DOHH2 (cell line): Measurements from ENCODE around the gene SOX30.

ENCODE experiments used
- H3F3A ChIP-seq: fragments of 200-600 bp; sonication (generic), shearing (Covaris generic); 2 replicates; pipeline ENCODE4 v1.6.0; 2016; ENCODE audit warnings: antibody characterized with exemption, mild to moderate bottlenecking; ENCODE audit not compliant: control insufficient read depth, insufficient read depth
- H3K27ac ChIP-seq: fragments of 200-600 bp; sonication (generic); 2 replicates; pipeline ENCODE4 v1.5.1; 2014; ENCODE audit warnings: low read depth, mild to moderate bottlenecking, low read length, moderate library complexity
- H3K27me3 ChIP-seq: fragments of 200-600 bp; sonication (generic); 2 replicates; pipeline ENCODE4 v1.6.1; 2014; ENCODE audit warnings: mild to moderate bottlenecking, low read length, mixed read lengths; ENCODE audit not compliant: control insufficient read depth
- H3K36me3 ChIP-seq: fragments of 200-600 bp; sonication (generic); 2 replicates; pipeline ENCODE4 v1.6.1; 2014; ENCODE audit warnings: mild to moderate bottlenecking, low read length, moderate library complexity, mixed read lengths; ENCODE audit not compliant: control insufficient read depth
- H3K4me1 ChIP-seq: fragments of 200-600 bp; sonication (generic); 2 replicates; pipeline ENCODE4 v1.6.1; 2014; ENCODE audit warnings: mild to moderate bottlenecking, low read length, mixed read lengths; ENCODE audit not compliant: control insufficient read depth
- H3K4me2 ChIP-seq: fragments of 200-600 bp; sonication (generic); 2 replicates; pipeline ENCODE4 v1.6.0; 2014; ENCODE audit warnings: mild to moderate bottlenecking, low read length, moderate library complexity
- H3K4me3 ChIP-seq: fragments of 200-600 bp; sonication (generic); 2 replicates; pipeline ENCODE4 v1.5.1; 2014; ENCODE audit warnings: mild to moderate bottlenecking, low read length, mixed read lengths
- H3K79me2 ChIP-seq: fragments of 200-600 bp; sonication (generic); 2 replicates; pipeline ENCODE4 v1.6.1; 2014; ENCODE audit warnings: mild to moderate bottlenecking, low read length, mixed read lengths; ENCODE audit not compliant: control insufficient read depth
- H3K9me2 ChIP-seq: fragments of 200-600 bp; sonication (generic); replicated peaks from 2 replicates; pipeline ENCODE4 v1.6.1; 2014; ENCODE audit warnings: mild to moderate bottlenecking, low read length, mixed read lengths; ENCODE audit not compliant: control insufficient read depth
- H3K9me3 ChIP-seq: fragments of 200-600 bp; sonication (generic); 2 replicates; pipeline ENCODE4 v1.6.1; 2014; ENCODE audit warnings: antibody characterized with exemption, low read length, mixed read lengths; ENCODE audit not compliant: control insufficient read depth, insufficient read depth
- H4K20me1 ChIP-seq: fragments of 200-600 bp; sonication (generic); 2 replicates; pipeline ENCODE4 v1.6.0; 2014; ENCODE audit warnings: low read depth, mild to moderate bottlenecking, antibody characterized with exemption, low read length, moderate library complexity; ENCODE audit not compliant: control insufficient read depth, insufficient read depth
- EZH2phosphoT487 ChIP-seq: fragments of 200-600 bp; sonication (generic); IDR thresholded peaks from 2 replicates; pipeline ENCODE4 v1.6.1; 2017; ENCODE audit warnings: borderline replicate concordance, mild to moderate bottlenecking, antibody characterized with exemption, low read length, moderate library complexity, mixed read lengths
- TF ChIP-seq, protein P1 (sequence below): fragments of 200-600 bp; sonication (generic); IDR thresholded peaks from one replicate; pipeline ENCODE4 v1.5.1; 2014; ENCODE audit warnings: antibody characterized with exemption, mild to moderate bottlenecking, low read depth, low read length; ENCODE audit not compliant: poor library complexity, severe bottlenecking

SOX30 gene

DNA sequence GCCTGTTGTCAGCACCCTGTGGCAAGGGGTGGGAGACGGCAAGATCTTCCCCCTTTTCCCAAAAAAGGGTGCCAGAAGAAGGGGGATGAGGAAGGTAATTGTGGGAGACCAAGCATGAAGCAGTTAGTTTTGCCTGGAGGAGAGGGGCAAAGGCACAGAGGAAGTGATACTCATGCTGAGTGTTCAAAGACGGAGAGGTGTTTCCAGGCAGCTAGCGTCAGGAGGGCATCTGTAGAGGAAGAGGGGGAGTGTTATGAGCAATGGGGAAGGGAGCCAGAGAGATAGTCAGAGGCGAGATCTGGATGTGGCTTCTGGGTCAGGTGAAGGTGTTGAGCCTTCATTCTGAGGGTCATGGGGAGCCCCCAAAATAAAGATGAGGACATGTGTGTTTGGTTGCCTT is 49.7 kb downstream of the SOX30 start:
- Histone ChIP-seq H3K9me2 (no peaks in the 10 kb centered on the region), H3K4me1 (peaks cover 84% of the 10 kb centered on the region), H3F3A (peaks cover 11% of the 10 kb centered on the region), H3K36me3 (no peaks in the 10 kb centered on the region; the same call in 1 of the 2 replicates), H3K4me3 (peak overlapping the region; percentile 18), H3K4me2 (peak overlapping the region; percentile 48), H3K27me3 (no peaks in the 10 kb centered on the region), H3K27ac (peak overlapping the region; percentile 46), H3K79me2 (no peaks in the 10 kb centered on the region), H3K9me3 (no peaks in the 10 kb centered on the region), H4K20me1 (no peaks in the 10 kb centered on the region)
- no peak for TF ChIP-seq EZH2phosphoT487
- TF ChIP-seq, protein P1, sequence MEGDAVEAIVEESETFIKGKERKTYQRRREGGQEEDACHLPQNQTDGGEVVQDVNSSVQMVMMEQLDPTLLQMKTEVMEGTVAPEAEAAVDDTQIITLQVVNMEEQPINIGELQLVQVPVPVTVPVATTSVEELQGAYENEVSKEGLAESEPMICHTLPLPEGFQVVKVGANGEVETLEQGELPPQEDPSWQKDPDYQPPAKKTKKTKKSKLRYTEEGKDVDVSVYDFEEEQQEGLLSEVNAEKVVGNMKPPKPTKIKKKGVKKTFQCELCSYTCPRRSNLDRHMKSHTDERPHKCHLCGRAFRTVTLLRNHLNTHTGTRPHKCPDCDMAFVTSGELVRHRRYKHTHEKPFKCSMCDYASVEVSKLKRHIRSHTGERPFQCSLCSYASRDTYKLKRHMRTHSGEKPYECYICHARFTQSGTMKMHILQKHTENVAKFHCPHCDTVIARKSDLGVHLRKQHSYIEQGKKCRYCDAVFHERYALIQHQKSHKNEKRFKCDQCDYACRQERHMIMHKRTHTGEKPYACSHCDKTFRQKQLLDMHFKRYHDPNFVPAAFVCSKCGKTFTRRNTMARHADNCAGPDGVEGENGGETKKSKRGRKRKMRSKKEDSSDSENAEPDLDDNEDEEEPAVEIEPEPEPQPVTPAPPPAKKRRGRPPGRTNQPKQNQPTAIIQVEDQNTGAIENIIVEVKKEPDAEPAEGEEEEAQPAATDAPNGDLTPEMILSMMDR, result no peak

DNA sequence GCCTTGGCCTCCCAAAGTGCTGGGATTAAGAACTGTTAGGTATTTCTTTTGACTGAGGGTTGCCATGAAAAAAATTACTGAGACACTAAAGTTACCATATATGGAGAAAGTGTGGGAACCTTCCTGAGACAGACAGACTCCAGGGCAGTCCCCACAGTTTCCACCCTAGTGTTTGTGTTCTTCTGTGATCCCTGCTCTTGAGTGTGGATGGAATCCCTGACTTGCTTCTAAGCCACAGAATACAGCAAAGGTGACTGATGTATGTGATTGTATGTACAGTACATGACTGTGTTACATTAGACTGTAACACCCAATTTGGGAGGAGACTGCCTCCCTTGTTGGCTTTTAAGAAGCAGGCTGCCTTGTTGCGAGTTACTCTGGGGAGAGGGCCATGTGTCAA is 52.0 kb downstream of the SOX30 start:
- peaks cover 30% of the 10 kb centered on the region for H3F3A ChIP-seq
- no peaks in the 10 kb centered on the region for H4K20me1 ChIP-seq
- TF ChIP-seq, protein P1, result no peak
- no peak overlapping the region for H3K4me2 ChIP-seq
- H3K4me3 ChIP-seq, result no peak overlapping the region
- H3K9me2 ChIP-seq, result no peaks in the 10 kb centered on the region
- peaks cover 93% of the 10 kb centered on the region for H3K4me1 ChIP-seq
- peak overlapping the region; percentile 14; the same call in 1 of the 2 replicates for H3K27ac ChIP-seq
- H3K9me3 ChIP-seq, result no peaks in the 10 kb centered on the region
- H3K27me3 ChIP-seq, result no peaks in the 10 kb centered on the region
- no peaks in the 10 kb centered on the region for H3K79me2 ChIP-seq
- H3K36me3 ChIP-seq, result no peaks in the 10 kb centered on the region; the same call in 1 of the 2 replicates

DNA sequence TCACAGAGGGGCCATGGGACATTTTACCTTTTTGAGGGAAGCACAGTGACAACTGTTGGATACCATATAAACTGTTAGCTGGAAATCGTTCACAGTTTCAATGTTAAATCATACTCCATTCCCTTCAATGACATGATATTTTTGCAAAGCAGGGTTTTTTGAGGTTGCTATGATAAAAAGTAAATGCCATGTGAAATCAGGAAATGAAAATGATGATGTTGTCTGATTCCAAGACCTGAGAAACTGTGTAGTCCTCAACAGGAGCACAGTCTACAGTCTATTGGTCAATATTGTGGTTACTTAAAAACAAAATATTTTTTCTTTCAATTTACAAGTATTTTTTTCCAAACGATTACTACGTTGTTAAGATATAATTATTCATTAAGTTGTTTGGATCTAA is 52.7 kb downstream of the SOX30 start:
- no peaks in the 10 kb centered on the region for H3K9me2 ChIP-seq
- peaks cover 35% of the 10 kb centered on the region for H3F3A ChIP-seq
- H3K36me3 ChIP-seq, result no peaks in the 10 kb centered on the region; the same call in 1 of the 2 replicates
- H4K20me1 ChIP-seq, result no peaks in the 10 kb centered on the region
- H3K4me2 ChIP-seq, result peak overlapping the region; percentile 9; the same call in 1 of the 2 replicates
- no peaks in the 10 kb centered on the region for H3K9me3 ChIP-seq
- no peaks in the 10 kb centered on the region for H3K79me2 ChIP-seq
- H3K4me3 ChIP-seq, result no peak overlapping the region
- H3K4me1 ChIP-seq, result peaks cover 100% of the 10 kb centered on the region
- H3K27me3 ChIP-seq, result no peaks in the 10 kb centered on the region
- H3K27ac ChIP-seq, result peak overlapping the region; percentile 96; the same call in 1 of the 2 replicates
- TF ChIP-seq EZH2phosphoT487, result no peak
- TF ChIP-seq, protein P1, result no peak
